GM21723 (cell line): ENCODE measurements around the gene MTG2.

Source experiments
- ATAC-seq: cut with Tn5 transposase; IDR thresholded peaks from one replicate; pipeline ENCODE4 v1.9.1; 2021; ENCODE audit warnings: mild to moderate bottlenecking, moderate library complexity; ENCODE audit not compliant: unreplicated experiment

MTG2 gene

GRCh38 chr20:62229667-62230066, 46.8 kb downstream of the MTG2 start:
- ATAC-seq: no peak

GRCh38 chr20:62230276-62230675, 47.4 kb downstream of the MTG2 start:
- no peak for ATAC-seq

- ATAC-seq: no peak
Observed at GRCh38 chr20:62230696-62231095, 47.9 kb downstream of the MTG2 start.

- ATAC-seq: no peak
Observed at GRCh38 chr20:62231292-62231691, 48.5 kb downstream of the MTG2 start.

- ATAC-seq: no peak
Observed at GRCh38 chr20:62232194-62232593, 49.4 kb downstream of the MTG2 start.

- ATAC-seq: no peak
Observed at GRCh38 chr20:62232770-62233645, 50.2 kb downstream of the MTG2 start.

GRCh38 chr20:62233684-62234083, 50.9 kb downstream of the MTG2 start:
- ATAC-seq: no peak

- no peak for ATAC-seq
Observed at GRCh38 chr20:62234339-62234738, 51.5 kb downstream of the MTG2 start.

- no peak for ATAC-seq
Observed at GRCh38 chr20:62235001-62235776, 52.4 kb downstream of the MTG2 start.

GRCh38 chr20:62235777-62236157, 52.9 kb downstream of the MTG2 start:
- ATAC-seq: no peak

GRCh38 chr20:62236200-62236599, 53.4 kb downstream of the MTG2 start:
- no peak for ATAC-seq

GRCh38 chr20:62236766-62237513, 54.1 kb downstream of the MTG2 start:
- no peak for ATAC-seq

GRCh38 chr20:62237514-62237800, 54.6 kb downstream of the MTG2 start:
- no peak for ATAC-seq

- peak; percentile 97 for ATAC-seq
Observed at GRCh38 chr20:62237801-62238568, 55.2 kb downstream of the MTG2 start, which contains the start of gene OSBPL2. Gene OSBPL2 (plus strand): TSS chr20:62238521. CDS start chr20:62256185, 17,664 bp downstream.

- ATAC-seq: peak; percentile 10
Observed at GRCh38 chr20:62238569-62239277, 55.9 kb downstream of the MTG2 start.

GRCh38 chr20:62239278-62239879, 56.6 kb downstream of the MTG2 start:
- no peak for ATAC-seq

- ATAC-seq: no peak
Observed at GRCh38 chr20:62240020-62240685, 57.3 kb downstream of the MTG2 start.

- no peak for ATAC-seq
Observed at GRCh38 chr20:62241506-62241905, 58.7 kb downstream of the MTG2 start.

- ATAC-seq: no peak
Observed at GRCh38 chr20:62242176-62242575, 59.3 kb downstream of the MTG2 start.
